Endothelial cell of umbilical vein (primary cell): ENCODE results near the gene ATP10A. TPM values are rescaled to one million over a fixed set of nuclear protein-coding genes. Genes with fewer than 3 reads are reported as not detected.
A peak's percentile ranks its signal among the peaks of the same experiment; 100 is the strongest.

Experiments used
- BruUV-seq: library from RNA; stranded (reverse); fragments of 400-500 nt; replicated peaks from 2 replicates; lab custom pipeline; 2021; lab: Mats Ljungman, UMichigan
- CTCF ChIA-PET: fragments of 300-600, 350-600 bp; sonication (Branson Sonifier 250); formaldehyde crosslinking; loops from one replicate; lab custom pipeline; 2021; ENCODE audit warnings: antibody characterized with exemption, inconsistent platforms; lab: Charles Lee
- POLR2A ChIA-PET: fragments of 300-600, 350-600 bp; sonication (Branson Sonifier 250); formaldehyde crosslinking; loops from one replicate; lab custom pipeline; 2021; ENCODE audit warnings: antibody characterized with exemption, inconsistent platforms; lab: Charles Lee
- DNase-seq: peaks from one replicate; pipeline ENCODE4 v3.0.0-alpha.2; 2011; ENCODE audit warnings: low read depth, low spot score
- FAIRE-seq: peaks from 2 replicates; lab custom pipeline; 2011; peaks lifted over from hg19 to GRCh38; lab: Jason Lieb, UNC
- H2AFZ ChIP-seq: 2 replicates; pipeline ENCODE4 v1.6.0; 2012; ENCODE audit warnings: low read depth, low read length, control low read depth, inconsistent platforms
- H3K27ac ChIP-seq: 2 replicates; pipeline ENCODE4 v1.5.1; 2011; ENCODE audit warnings: low read depth, mild to moderate bottlenecking, control low read depth, low read length, moderate library complexity; ENCODE audit not compliant: insufficient read depth
- H3K27me3 ChIP-seq, 2 experiments: 2 replicates each; pipeline versions ENCODE4 v1.6.0 to v1.6.1; 2011; ENCODE audit warnings: low read length in 2 of 2, mixed read lengths in 1 of 2; ENCODE audit not compliant: control insufficient read depth in 2 of 2, insufficient read depth in 2 of 2
- H3K36me3 ChIP-seq, 2 experiments: 2 replicates in 1 of 2; 3 replicates in 1 of 2; pipeline ENCODE4 v1.5.1; 2011; ENCODE audit warnings: low read length in 2 of 2, mild to moderate bottlenecking in 1 of 2, moderate library complexity in 1 of 2; ENCODE audit not compliant: control insufficient read depth in 2 of 2, insufficient read depth in 2 of 2; ENCODE audit errors: extremely low read depth in 1 of 2
- H3K4me1 ChIP-seq: 3 replicates; pipeline ENCODE4 v1.5.1; 2011; ENCODE audit warnings: mild to moderate bottlenecking, low read length; ENCODE audit not compliant: control insufficient read depth, insufficient read depth; ENCODE audit errors: extremely low read depth
- H3K4me2 ChIP-seq: 2 replicates; pipeline ENCODE4 v1.6.1; 2011; ENCODE audit warnings: low read length, control low read depth, mixed read lengths; ENCODE audit not compliant: insufficient read depth
- H3K4me3 ChIP-seq, 3 experiments: fragments of 200-600 bp in 1 of 3; sonication (generic), shearing (Covaris generic) in 1 of 3; replicated peaks in 1 of 3; 2 replicates each; pipeline ENCODE4 v1.5.1; 2011 to 2016; ENCODE audit warnings: control low read depth in 3 of 3, low read length in 3 of 3, mild to moderate bottlenecking in 2 of 3, inconsistent platforms in 1 of 3, low read depth in 1 of 3, moderate library complexity in 1 of 3; ENCODE audit not compliant: insufficient read depth in 1 of 3
- H3K79me2 ChIP-seq: 2 replicates; pipeline ENCODE4 v1.6.0; 2012; ENCODE audit warnings: low read length, inconsistent platforms; ENCODE audit not compliant: control insufficient read depth, insufficient read depth
- H3K9ac ChIP-seq: replicated peaks from 2 replicates; pipeline ENCODE3; 2011; ENCODE audit warnings: low read length, control low read depth; ENCODE audit not compliant: insufficient read depth; ENCODE audit errors: extremely low read depth
- H3K9me1 ChIP-seq: replicated peaks from 3 replicates; pipeline ENCODE4 v1.6.0; 2011; ENCODE audit warnings: mild to moderate bottlenecking, low read length; ENCODE audit not compliant: control insufficient read depth, insufficient read depth; ENCODE audit errors: extremely low read depth
- H3K9me3 ChIP-seq: replicated peaks from 2 replicates; pipeline ENCODE4 v1.5.1; 2012; ENCODE audit warnings: low read length, inconsistent platforms; ENCODE audit not compliant: control insufficient read depth, insufficient read depth
- H4K20me1 ChIP-seq: replicated peaks from 2 replicates; pipeline ENCODE3; 2011; ENCODE audit warnings: mild to moderate bottlenecking, low read length; ENCODE audit not compliant: control insufficient read depth, insufficient read depth; ENCODE audit errors: extremely low read depth
- CTCF ChIP-seq, 2 donors: IDR thresholded peaks; 1 replicate in 1 of 2; 2 replicates in 1 of 2; pipeline ENCODE4 v1.5.1; 2011; ENCODE audit warnings: low read length in 2 of 2, mild to moderate bottlenecking in 2 of 2, moderate library complexity in 2 of 2, control low read depth in 1 of 2, inconsistent platforms in 1 of 2, low read depth in 1 of 2; ENCODE audit not compliant: insufficient read depth in 1 of 2; ENCODE audit errors: extremely low read depth in 1 of 2
- EZH2 ChIP-seq: IDR thresholded peaks from 2 replicates; pipeline ENCODE4 v1.6.1; 2012; ENCODE audit warnings: borderline replicate concordance, low read depth, mild to moderate bottlenecking, moderate library complexity, low read length, inconsistent platforms; ENCODE audit not compliant: severe bottlenecking
- GATA2 ChIP-seq: IDR thresholded peaks from 2 replicates; pipeline ENCODE4 v1.7.0; 2011; ENCODE audit warnings: low read depth, mild to moderate bottlenecking, moderate library complexity, mixed read lengths, low read length; ENCODE audit not compliant: insufficient read length, insufficient read depth
- JUN ChIP-seq: IDR thresholded peaks from 2 replicates; pipeline ENCODE4 v1.6.1; 2011; ENCODE audit warnings: borderline replicate concordance, low read depth; ENCODE audit not compliant: insufficient read length, insufficient read depth
- MAX ChIP-seq: IDR thresholded peaks from 2 replicates; pipeline ENCODE4 v1.6.1; 2011; ENCODE audit not compliant: insufficient read depth, insufficient read length
- MYC ChIP-seq: IDR thresholded peaks from one replicate; pipeline ENCODE4 v1.6.1; 2011; ENCODE audit warnings: mild to moderate bottlenecking, low read depth, low read length
- POLR2A ChIP-seq: IDR thresholded peaks from 2 replicates; pipeline ENCODE4 v1.6.1; 2012; ENCODE audit warnings: low read depth, mild to moderate bottlenecking, control low read depth, low read length
- POLR2AphosphoS5 ChIP-seq: IDR thresholded peaks from 2 replicates; pipeline ENCODE4 v1.6.1; 2012; ENCODE audit warnings: low read depth, mild to moderate bottlenecking, control low read depth, low read length, moderate library complexity; ENCODE audit not compliant: insufficient read depth
- dilution Hi-C: fragments of 300-500 bp; cut with MboI; formaldehyde crosslinking; loops from one replicate; pipeline ENCODE4 v1.15.0; 2019; ENCODE audit warnings: low sequenced_read_pairs; ENCODE audit not compliant: extremely low pct_ligation_motif_present
- intact Hi-C: fragments of 100-400 bp; cut with micrococcal nuclease; formaldehyde crosslinking; loops from one replicate; pipeline ENCODE4 v1.10.0; 2022
- polyA plus RNA-seq, 4 experiments: library from polyadenylated mRNA; depleted of rRNA in 3 of 4; stranded (reverse) in 3 of 4; unstranded in 1 of 4; fragments of >200 nt; gene quantifications; 2 replicates each; pipeline versions ENCODE4 v1.2.1 to v1.2.3, GENCODE V29; 2011 to 2012; ENCODE audit warnings: missing spikeins in 1 of 4
- total RNA-seq: library from RNA; stranded (reverse); gene quantifications from 2 replicates; pipeline ENCODE4 v1.2.3, GENCODE V29; 2021

ATP10A gene
- total and polyA plus RNA-seq, 2 donors (not counting 3 experiments of a cell fraction or from before 2014, with no cell fraction given) = not detected

- H3K4me3 ChIP-seq = no peak overlapping the region
- intact Hi-C loops (no loop called here), dilution Hi-C loops (no loop called here)
- peak overlapping the region; percentile 36 for H3K4me2 ChIP-seq
- POLR2A ChIA-PET = no interaction called here
- FAIRE-seq (no peak), DNase-seq (no peak)
- CTCF ChIA-PET = no interaction called here
- H3K9me1 ChIP-seq = no peaks in the 10 kb centered on the region
- no peak overlapping the region for H3K9ac ChIP-seq
- no peaks in the 10 kb centered on the region for H3K9me3 ChIP-seq
- BruUV-seq = no TSS peak
- no peaks in the 10 kb centered on the region for H3K27me3 ChIP-seq
- H3K27ac ChIP-seq = no peak overlapping the region
- no peaks in the 10 kb centered on the region for H3K4me1 ChIP-seq
- no peaks in the 10 kb centered on the region for H4K20me1 ChIP-seq
- H3K36me3 ChIP-seq = no peaks in the 10 kb centered on the region
- no peak overlapping the region for H2AFZ ChIP-seq
- no peak for TF ChIP-seq JUN
- no peak for TF ChIP-seq POLR2A
- no peak for TF ChIP-seq EZH2
- TF ChIP-seq MYC = no peak
- no peak for TF ChIP-seq MAX
- no peak for TF ChIP-seq POLR2AphosphoS5
- TF ChIP-seq CTCF (IDR thresholded peaks at IDR 0.05; ENCODE audit: extremely low read depth in 1 of 2, insufficient read depth in 1 of 2, low read depth in 1 of 2, low read length in 2 of 2) = no peak
- no peak for TF ChIP-seq GATA2
- H3K79me2 ChIP-seq = no peaks in the 10 kb centered on the region
These were observed 12.7 kb downstream of the ATP10A start for GRCh38 chr15:25850154-25851111.
